Measurements from ENCODE around the gene CDS2.

Gene CDS2

GRCh38 chr20:5212907-5213487 lies 86.2 kb downstream of the CDS2 start:
- no peak for DNase-seq (ENCODE audit: low spot score)

- no peak for DNase-seq (ENCODE audit: low spot score)
These were observed 88.0 kb downstream of the CDS2 start for GRCh38 chr20:5214826-5215225.

- DNase-seq (ENCODE audit: low spot score): no peak
These were observed 89.0 kb downstream of the CDS2 start for GRCh38 chr20:5215672-5216304.

- no peak for DNase-seq (ENCODE audit: low spot score)
These were observed 89.9 kb downstream of the CDS2 start for GRCh38 chr20:5216663-5217062.

GRCh38 chr20:5217616-5218015 lies 90.8 kb downstream of the CDS2 start:
- no peak for DNase-seq (ENCODE audit: low spot score)

- no peak for DNase-seq (ENCODE audit: low spot score)
These were observed 93.7 kb downstream of the CDS2 start for GRCh38 chr20:5220321-5221060.

DNA sequence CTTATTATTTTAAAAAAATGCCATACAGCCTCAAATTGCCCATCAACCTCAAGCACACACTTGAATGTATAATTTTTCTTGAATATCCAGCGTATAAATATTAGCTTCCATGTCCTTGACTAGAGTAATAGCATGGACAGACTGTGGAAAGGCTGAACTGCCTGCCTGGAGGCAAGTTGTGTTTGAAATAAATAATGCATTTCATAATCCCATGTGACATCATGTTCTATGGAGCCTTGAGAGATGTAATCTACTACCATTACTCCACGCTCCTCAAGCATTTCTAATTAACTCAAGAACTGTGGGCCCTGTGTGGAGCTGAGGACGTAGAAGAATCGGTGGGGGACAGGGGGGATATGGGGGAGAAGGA lies 94.2 kb downstream of the CDS2 start:
- DNase-seq (ENCODE audit: low spot score): no peak

DNA sequence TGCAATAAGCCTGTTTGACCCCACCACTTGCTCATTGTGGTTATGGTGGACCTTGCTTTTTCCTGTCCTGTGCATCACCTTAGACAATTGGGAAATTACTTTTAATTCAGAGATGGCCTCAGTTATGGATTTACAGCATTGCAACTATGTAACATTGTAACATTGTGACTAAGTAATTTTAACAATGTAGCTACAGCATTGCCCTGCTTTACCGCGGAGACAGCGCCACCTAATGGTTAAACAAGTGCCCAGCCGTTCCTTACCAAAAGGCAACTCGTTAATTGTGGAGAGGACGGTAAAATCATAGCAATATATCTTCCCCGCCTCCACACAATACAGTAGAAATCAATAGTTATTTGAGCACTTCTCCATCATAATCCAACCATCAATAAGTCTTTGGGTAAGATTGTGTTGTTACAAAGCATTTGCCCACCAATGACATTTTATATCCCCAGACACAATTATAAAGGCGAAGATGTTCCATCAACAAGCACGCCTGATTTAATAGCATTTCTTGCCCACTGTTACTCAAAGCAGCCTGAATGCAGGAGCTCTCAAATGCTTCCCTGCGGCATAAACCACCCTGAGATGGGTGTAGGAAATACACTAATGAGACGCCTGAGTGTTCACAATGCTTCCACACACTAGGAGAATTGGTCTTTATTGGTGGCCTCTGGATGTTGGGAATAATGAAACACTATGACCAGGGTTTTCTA lies 96.3 kb downstream of the CDS2 start:
- peak; percentile 71 for DNase-seq (ENCODE audit: low spot score)

DNA sequence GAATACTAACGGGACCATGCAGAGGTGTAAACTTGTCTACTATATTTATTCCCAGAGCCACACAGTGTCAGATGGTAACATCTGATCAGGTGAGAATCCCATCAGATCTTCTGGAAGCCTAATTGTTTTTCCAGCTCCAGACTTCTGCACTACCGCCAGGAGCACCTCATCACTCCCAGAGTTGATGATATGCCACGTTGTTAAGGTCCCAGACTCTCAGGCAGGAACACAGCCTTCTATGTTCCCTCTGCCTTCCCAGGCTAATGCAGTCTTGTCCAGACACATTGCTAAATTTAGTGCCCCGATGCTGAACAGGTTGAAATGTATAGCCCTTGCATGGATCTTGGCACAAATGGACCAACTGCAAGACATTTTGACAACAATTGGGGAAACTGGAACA lies 103.7 kb downstream of the CDS2 start:
- no peak for DNase-seq (ENCODE audit: low spot score)

DNA sequence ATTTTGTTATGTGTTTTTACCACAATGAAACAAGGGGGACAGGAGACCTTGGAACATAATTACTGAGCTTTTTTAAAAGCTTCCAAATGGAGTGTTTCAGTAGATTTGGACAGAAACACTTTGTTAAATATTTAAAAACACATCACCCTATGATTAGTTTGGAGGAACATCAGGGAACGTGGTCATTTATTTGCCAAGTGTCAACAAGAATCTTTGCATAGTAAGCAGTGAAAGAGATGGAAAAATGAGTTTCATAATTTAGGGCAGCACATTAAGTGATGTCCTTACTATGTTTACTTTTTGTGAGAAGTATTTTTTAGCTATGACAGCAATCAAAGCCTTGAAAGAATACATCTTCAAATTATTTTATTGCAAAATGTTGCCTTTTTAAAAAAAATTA lies 107.3 kb downstream of the CDS2 start:
- no peak for DNase-seq (ENCODE audit: low spot score)

GRCh38 chr20:5234978-5235377 lies 108.2 kb downstream of the CDS2 start:
- no peak for DNase-seq (ENCODE audit: low spot score)

All from activated CD4-positive, alpha-beta T cell treated with anti-CD3 and anti-CD28 coated beads, Interleukin-2, Interleukin-4, amounts not matched to agents 100 ng/mL and 50 ng/mL, durations not matched to agents 16 hours and 8 hours (primary cell).